ENCODE data around the gene IFI30. TPM values are rescaled to one million over a fixed set of nuclear protein-coding genes. Genes with fewer than 3 reads are reported as not detected.

The IFI30 gene
- total and polyA plus RNA-seq, 4 donors = 205 to 1,883 (median 526) TPM

DNA sequence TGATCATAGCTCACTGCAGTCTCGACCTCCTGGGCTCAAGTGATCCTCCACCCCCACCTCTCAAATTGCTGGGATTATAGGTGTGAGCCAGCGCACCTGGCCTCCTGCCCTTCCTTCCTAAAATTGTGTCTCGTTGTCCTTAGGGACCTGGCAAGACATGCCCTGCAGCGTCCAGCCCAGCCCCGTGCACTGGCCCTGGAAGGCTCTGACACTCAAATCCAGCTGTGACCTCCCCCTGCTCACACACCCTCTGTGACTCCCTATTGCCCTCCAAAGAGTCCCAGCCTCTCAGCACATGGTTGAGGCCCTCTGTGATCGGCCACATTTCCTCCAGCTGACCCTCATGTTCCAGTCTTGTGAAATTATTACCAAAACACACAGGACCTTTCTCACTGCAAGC, 24.3 kb downstream of the IFI30 start:
- Histone ChIP-seq H3K36me3 (ENCODE audit: control insufficient read depth in 4 of 4, insufficient read depth in 4 of 4, low read length in 4 of 4) (peaks cover 0 to 23% (median 7%) of the 10 kb centered on the region in 4 donors), H3K4me1 (ENCODE audit: control insufficient read depth in 5 of 5, insufficient read depth in 5 of 5, low read length in 5 of 5) (peaks cover 0 to 18% (median 11%) of the 10 kb centered on the region in 5 donors), H3K27me3 (ENCODE audit: control insufficient read depth in 3 of 3, insufficient read depth in 3 of 3, low read length in 2 of 3) (no peaks in the 10 kb centered on the region), H3K27ac (ENCODE audit: low read depth in 1 of 2, low read length in 1 of 2) (no peak overlapping the region), H3K4me3 (no peak overlapping the region), H3K9me3 (ENCODE audit: control insufficient read depth in 4 of 4, insufficient read depth in 3 of 4, low read length in 3 of 4) (no peaks in the 10 kb centered on the region), H3K9ac (ENCODE audit: insufficient read depth in 1 of 2, low read length in 2 of 2) (no peak overlapping the region)
- no peak for ATAC-seq (ENCODE audit: insufficient read depth, low FRiP score)
- no peak for DNase-seq
- WGBS, 2 donors = 76% methylated on average over 6 of the region's 6 CpGs
- TF ChIP-seq, protein P1, sequence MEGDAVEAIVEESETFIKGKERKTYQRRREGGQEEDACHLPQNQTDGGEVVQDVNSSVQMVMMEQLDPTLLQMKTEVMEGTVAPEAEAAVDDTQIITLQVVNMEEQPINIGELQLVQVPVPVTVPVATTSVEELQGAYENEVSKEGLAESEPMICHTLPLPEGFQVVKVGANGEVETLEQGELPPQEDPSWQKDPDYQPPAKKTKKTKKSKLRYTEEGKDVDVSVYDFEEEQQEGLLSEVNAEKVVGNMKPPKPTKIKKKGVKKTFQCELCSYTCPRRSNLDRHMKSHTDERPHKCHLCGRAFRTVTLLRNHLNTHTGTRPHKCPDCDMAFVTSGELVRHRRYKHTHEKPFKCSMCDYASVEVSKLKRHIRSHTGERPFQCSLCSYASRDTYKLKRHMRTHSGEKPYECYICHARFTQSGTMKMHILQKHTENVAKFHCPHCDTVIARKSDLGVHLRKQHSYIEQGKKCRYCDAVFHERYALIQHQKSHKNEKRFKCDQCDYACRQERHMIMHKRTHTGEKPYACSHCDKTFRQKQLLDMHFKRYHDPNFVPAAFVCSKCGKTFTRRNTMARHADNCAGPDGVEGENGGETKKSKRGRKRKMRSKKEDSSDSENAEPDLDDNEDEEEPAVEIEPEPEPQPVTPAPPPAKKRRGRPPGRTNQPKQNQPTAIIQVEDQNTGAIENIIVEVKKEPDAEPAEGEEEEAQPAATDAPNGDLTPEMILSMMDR (IDR thresholded peaks at IDR 0.05; ENCODE audit: control extremely low read depth, extremely low read depth) = no peak

DNA sequence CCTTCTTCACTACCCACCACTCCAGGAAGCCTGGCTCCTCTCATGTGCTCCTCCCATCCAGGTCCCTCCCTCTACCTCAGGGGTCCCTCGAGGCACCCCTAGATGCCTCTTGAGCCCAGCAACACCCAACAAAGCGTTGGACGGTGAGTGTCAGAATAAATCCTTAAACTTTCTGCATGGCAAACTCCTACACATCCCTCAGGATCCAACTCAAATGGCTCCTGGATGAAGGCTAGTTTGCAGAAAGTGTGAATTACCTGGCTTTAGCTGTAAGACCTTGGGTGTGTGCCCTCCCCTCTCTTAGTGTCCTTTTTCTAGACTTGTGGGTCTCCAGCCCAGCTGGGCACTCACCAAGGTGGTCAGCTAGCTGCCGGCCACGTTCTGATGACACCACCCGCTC, 24.8 kb downstream of the IFI30 start:
- ATAC-seq (ENCODE audit: insufficient read depth, low FRiP score) (no peak), DNase-seq (no peak)
- Histone ChIP-seq H3K4me1 (ENCODE audit: control insufficient read depth in 5 of 5, insufficient read depth in 5 of 5, low read length in 5 of 5) (peaks cover 3 to 22% (median 13%) of the 10 kb centered on the region in 5 donors), H3K9me3 (ENCODE audit: control insufficient read depth in 4 of 4, insufficient read depth in 3 of 4, low read length in 3 of 4) (no peaks in the 10 kb centered on the region), H3K36me3 (ENCODE audit: control insufficient read depth in 4 of 4, insufficient read depth in 4 of 4, low read length in 4 of 4) (peaks cover 0 to 23% (median 7%) of the 10 kb centered on the region in 4 donors), H3K27me3 (ENCODE audit: control insufficient read depth in 3 of 3, insufficient read depth in 3 of 3, low read length in 2 of 3) (no peaks in the 10 kb centered on the region), H3K4me3 (no peak overlapping the region), H3K9ac (ENCODE audit: insufficient read depth in 1 of 2, low read length in 2 of 2) (no peak overlapping the region), H3K27ac (ENCODE audit: low read depth in 1 of 2, low read length in 1 of 2) (no peak overlapping the region)
- TF ChIP-seq, protein P1 (IDR thresholded peaks at IDR 0.05; ENCODE audit: control extremely low read depth, extremely low read depth) = no peak
- 92 to 93% methylated on average over 6 of the region's 6 CpGs for WGBS, 2 donors

GRCh38 chr19:18202397-18202777, 28.8 kb downstream of the IFI30 start:
- Histone ChIP-seq H3K36me3 (ENCODE audit: control insufficient read depth in 4 of 4, insufficient read depth in 4 of 4, low read length in 4 of 4) (peaks cover 0 to 9% (median 3%) of the 10 kb centered on the region in 4 donors), H3K9me3 (ENCODE audit: control insufficient read depth in 4 of 4, insufficient read depth in 3 of 4, low read length in 3 of 4) (no peaks in the 10 kb centered on the region), H3K27ac (ENCODE audit: low read depth in 1 of 2, low read length in 1 of 2) (no peak overlapping the region), H3K9ac (ENCODE audit: insufficient read depth in 1 of 2, low read length in 2 of 2) (no peak overlapping the region), H3K4me1 (ENCODE audit: control insufficient read depth in 5 of 5, insufficient read depth in 5 of 5, low read length in 5 of 5) (peaks cover 4 to 23% (median 6%) of the 10 kb centered on the region in 5 donors), H3K4me3 (no peak overlapping the region), H3K27me3 (ENCODE audit: control insufficient read depth in 3 of 3, insufficient read depth in 3 of 3, low read length in 2 of 3) (no peaks in the 10 kb centered on the region)
- WGBS, 2 donors = 80% methylated on average over 24 of the region's 24 CpGs
- TF ChIP-seq, protein P1 (IDR thresholded peaks at IDR 0.05; ENCODE audit: control extremely low read depth, extremely low read depth) = no peak
- ATAC-seq (ENCODE audit: insufficient read depth, low FRiP score) = no peak
- no peak for DNase-seq
